Pancreas (tissue), 10 donors: ENCODE measurements around the gene SLC38A2. TPM values are rescaled to one million over a fixed set of nuclear protein-coding genes. Genes with fewer than 3 reads are reported as not detected.

Experiments used
- ATAC-seq, 4 donors: fragments of 200-7000 bp; cut with Tn5 transposase; one replicate each; pipeline versions ENCODE4 v1.8.0 to v1.9.1; 2020; ENCODE audit warnings: mild to moderate bottlenecking in 4 of 4, moderate library complexity in 4 of 4
- DNase-seq, 6 donors: peaks; one replicate each; pipeline ENCODE4 v3.0.0-alpha.2; 2020
- FAIRE-seq: peaks from 2 replicates; lab custom pipeline; 2012; peaks lifted over from hg19 to GRCh38; lab: Jason Lieb, UNC
- H3K27ac ChIP-seq, 4 donors: fragments of 200-600 bp; sonication (generic); 1 replicate in 3 of 4; 2 replicates in 1 of 4; pipeline versions ENCODE4 v1.5.0 to v1.8.0; 2020
- H3K27me3 ChIP-seq, 4 donors: fragments of 200-600 bp; one replicate each; pipeline ENCODE4 v1.8.0; 2021
- H3K36me3 ChIP-seq, 3 donors: fragments of 200-600 bp; sonication (generic) in 1 of 3; one replicate each; pipeline versions ENCODE4 v1.5.0 to v1.8.0; 2020 to 2021
- H3K4me1 ChIP-seq, 3 donors: fragments of 200-600 bp; one replicate each; pipeline ENCODE4 v1.8.0; 2021
- H3K4me3 ChIP-seq, 4 donors: fragments of 200-600 bp; sonication (generic) in 2 of 4; one replicate each; pipeline versions ENCODE4 v1.5.0 to v1.8.0; 2020 to 2021
- H3K9me3 ChIP-seq, 4 donors: fragments of 200-600 bp; one replicate each; pipeline ENCODE4 v1.8.0; 2021
- CTCF ChIP-seq, 4 donors: fragments of 200-600 bp; sonication (generic) in 3 of 4; IDR thresholded peaks; one replicate each; pipeline versions ENCODE4 v1.5.0 to v1.8.0; 2021; ENCODE audit warnings: antibody characterized with exemption in 4 of 4
- WGBS, 2 donors: extraction: QIAGEN DNeasy Blood & Tissue Kit; methylation state at CpG; one replicate each; pipeline ENCODE4 v1.1.7; 2013; 5-methylcytosine and 5-hydroxymethylcytosine counted together
- intact Hi-C, 3 donors: fragments of 100-400 bp; cut with DNase I; formaldehyde crosslinking; loops; one replicate each; pipeline versions ENCODE4 v1.11.1 to v1.14.2; 2022
- polyA plus RNA-seq, 2 donors: library from polyadenylated mRNA; stranded (reverse); fragments of 200-250 nt; gene quantifications; one replicate each; pipeline ENCODE4 v1.2.3, GENCODE V29; 2013
- total RNA-seq, 6 donors: library from RNA; stranded (reverse); fragmentation: NEBNext Ultra II Directional in 4 of 6; extraction: Animal tissue kit (Norgen Biotek cat#: 25700) in 4 of 6; gene quantifications; one replicate each; pipeline versions ENCODE4 v1.2.1 to v1.2.4, GENCODE V29; 2021 to 2023
- donor health status: healthy with polysubstance abuse.
- donor health status: DM: no; HTN: no; CAD: no; lungs with moderate emphysema.
- donor health status: DM: no; HTN: no; CAD: no.
- donor health status: control.
- donor health status: control.
- donor health status: Bipolar disorder and iron deficiency.
- donor health status: DM: yes; HTN: yes; CAD: no.
- donor health status: DM: no; HTN: no; CAD: no.
- donor health status: DM: no; HTN: no; CAD: no.
- donor health status: DM: yes; HTN: yes; CAD: no.

SLC38A2 gene
- total and polyA plus RNA-seq, 8 donors, result 24.2 to 155 (median 78.9) TPM

- Histone ChIP-seq H3K4me3 (no peak overlapping the region), H3K27ac (no peak overlapping the region), H3K27me3 (no peaks in the 10 kb centered on the region), H3K9me3 (no peaks in the 10 kb centered on the region), H3K4me1 (peaks cover 22 to 64% (median 55%) of the 10 kb centered on the region in 3 donors), H3K36me3 (peaks cover 7 to 79% (median 47%) of the 10 kb centered on the region in 3 donors)
- FAIRE-seq (no peak), DNase-seq (no peak), ATAC-seq (no peak)
- intact Hi-C loops, result no loop called here
- TF ChIP-seq CTCF (IDR thresholded peaks at IDR 0.05), result no peak
- 86 to 90% methylated on average over 2 of the region's 2 CpGs for WGBS, 2 donors
Measured at GRCh38 chr12:46361667-46362034, 10.9 kb downstream of the SLC38A2 start.

- DNase-seq, result no peak
- no peak overlapping the region for H3K27ac ChIP-seq
- no peaks in the 10 kb centered on the region for H3K27me3 ChIP-seq
- no peak overlapping the region for H3K4me3 ChIP-seq
- TF ChIP-seq CTCF (IDR thresholded peaks at IDR 0.05), result no peak
- WGBS, 2 donors, result 64 to 66% methylated on average over 2 of the region's 2 CpGs
- H3K36me3 ChIP-seq, result peaks cover 7 to 74% (median 44%) of the 10 kb centered on the region in 3 donors
- FAIRE-seq, result no peak
- intact Hi-C loops, result no loop called here
- peak in 3 of 4 donors; percentile 23 to 34 (median 27) for ATAC-seq
- H3K9me3 ChIP-seq, result no peaks in the 10 kb centered on the region
- peaks cover 16 to 59% (median 49%) of the 10 kb centered on the region in 3 donors for H3K4me1 ChIP-seq
Measured at GRCh38 chr12:46360908-46361666, 11.5 kb downstream of the SLC38A2 start.

- Histone ChIP-seq H3K36me3 (peaks cover 7 to 67% (median 44%) of the 10 kb centered on the region in 3 donors), H3K4me1 (peaks cover 11 to 56% (median 45%) of the 10 kb centered on the region in 3 donors), H3K27ac (no peak overlapping the region), H3K9me3 (no peaks in the 10 kb centered on the region), H3K27me3 (no peaks in the 10 kb centered on the region), H3K4me3 (no peak overlapping the region)
- DNase-seq (no peak), ATAC-seq (no peak), FAIRE-seq (no peak)
- no peak for TF ChIP-seq CTCF (IDR thresholded peaks at IDR 0.05)
- 83 to 92% methylated on average over 1 of the region's 1 CpG for WGBS, 2 donors
- intact Hi-C loops, result no loop called here
Measured at GRCh38 chr12:46360370-46360769, 12.2 kb downstream of the SLC38A2 start.

GRCh38 chr12:46359667-46360280, 12.8 kb downstream of the SLC38A2 start:
- Histone ChIP-seq H3K27me3 (no peaks in the 10 kb centered on the region), H3K9me3 (no peaks in the 10 kb centered on the region), H3K4me3 (no peak overlapping the region), H3K4me1 (peaks cover 7 to 52% (median 41%) of the 10 kb centered on the region in 3 donors), H3K36me3 (peaks cover 7 to 63% (median 44%) of the 10 kb centered on the region in 3 donors), H3K27ac (no peak overlapping the region)
- DNase-seq (no peak), ATAC-seq (no peak), FAIRE-seq (no peak)
- intact Hi-C loops, result no loop called here
- no peak for TF ChIP-seq CTCF (IDR thresholded peaks at IDR 0.05)
- 93 to 94% methylated on average over 4 of the region's 4 CpGs for WGBS, 2 donors
